ENCODE measurements around the gene CTRB2.
"Not testable (repeated sequence)": the region's sequence is repeated elsewhere in the genome, so short reads cannot be mapped to it uniquely, and the experiment has no call there.

CTRB2 gene

DNA sequence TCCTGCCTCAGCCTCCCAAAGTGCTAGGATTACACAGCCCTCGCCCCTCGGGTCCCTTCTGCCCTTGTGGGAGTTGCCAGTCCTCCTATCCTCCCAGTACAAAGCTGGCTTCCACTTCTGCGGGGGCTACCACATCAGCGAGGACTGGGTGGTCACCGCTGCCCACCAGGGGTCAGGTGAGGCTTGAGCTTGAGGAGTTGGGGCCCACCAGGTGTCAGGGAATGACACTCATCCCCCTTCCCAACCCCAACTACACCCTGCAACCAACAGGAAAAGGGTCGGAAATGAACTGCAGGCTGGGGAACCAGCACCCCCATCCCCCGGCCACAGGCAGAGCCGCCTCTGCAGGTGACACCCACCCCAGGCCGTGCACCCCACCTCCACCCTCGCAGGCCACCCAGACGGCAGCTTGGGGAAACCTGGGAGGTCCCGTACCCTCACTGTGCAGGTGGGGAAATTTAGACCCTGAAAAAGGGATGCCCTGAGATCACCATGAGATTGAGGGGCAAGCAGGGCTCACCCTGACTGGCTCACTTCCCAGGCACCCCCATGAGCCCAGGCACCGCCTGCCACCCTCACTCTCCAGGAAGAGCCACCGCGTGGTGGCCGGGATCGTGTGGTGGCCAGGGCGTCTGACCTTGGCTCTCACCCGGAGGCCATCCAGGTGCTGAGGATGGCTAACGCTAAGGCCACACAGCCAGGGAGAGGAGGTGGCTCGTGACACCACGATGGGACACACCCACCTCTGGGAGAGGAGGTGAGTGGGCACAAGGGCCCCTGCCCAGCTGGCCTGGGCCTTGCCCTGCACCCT, 19.8 kb upstream of the CTRB2 start:
- no peak for DNase-seq

DNA sequence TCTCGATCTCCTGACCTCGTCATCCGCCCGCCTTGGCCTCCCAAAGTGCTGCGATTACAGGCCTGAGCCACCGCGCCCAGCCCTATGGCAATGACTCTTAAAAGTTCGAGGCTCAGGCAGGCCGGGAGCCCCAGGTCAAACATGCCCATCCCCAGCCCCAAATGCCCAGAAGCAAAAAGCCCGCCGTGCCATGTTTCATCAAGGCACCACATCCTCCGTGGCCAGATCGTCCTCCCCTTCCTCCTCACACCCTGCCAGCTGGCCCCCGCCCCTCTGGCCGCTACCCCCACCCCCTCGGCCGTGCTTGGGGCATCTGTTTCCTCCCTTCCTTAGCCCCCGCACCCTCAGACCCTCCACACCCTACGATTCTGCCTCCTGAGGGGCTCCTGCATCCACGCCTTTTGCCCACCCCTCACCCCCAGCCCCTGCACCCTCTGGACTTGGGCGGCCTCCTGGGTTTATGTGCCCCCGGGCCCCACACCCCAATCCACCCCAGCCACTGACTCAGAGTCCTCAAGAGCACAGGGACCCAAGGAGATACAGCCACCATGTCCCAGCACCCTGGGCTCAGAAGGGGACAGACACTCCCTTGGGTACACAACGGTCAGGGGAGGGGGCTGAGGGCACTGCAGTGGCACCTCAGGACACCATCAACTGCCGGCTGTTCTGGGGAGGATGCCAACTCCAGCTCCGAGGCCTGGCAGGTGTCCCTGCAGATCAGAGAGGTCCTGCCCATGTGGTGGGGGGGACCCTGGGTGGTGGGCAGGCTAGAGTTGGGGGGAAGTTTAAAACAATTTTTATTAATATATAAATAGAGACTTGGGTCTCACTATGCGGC, 18.9 kb upstream of the CTRB2 start:
- Mint-ChIP-seq H3K4me1 (no peaks in the 10 kb centered on the region), H3K36me3 (no peaks in the 10 kb centered on the region), H3K4me3 (no peak overlapping the region), H3K27ac (no peak overlapping the region), H3K27me3 (peaks cover 14% of the 10 kb centered on the region), H3K9me3 (no peaks in the 10 kb centered on the region)
- CTCF ChIA-PET = no interaction called here
- DNase-seq = no peak

More for the DNA sequence above, 19.8 kb upstream of the CTRB2 start:
- CTCF ChIA-PET = interaction anchor here (0.6 kb wide), 1 partner anchor 159 kb away, joined by 3 read pairs; no protein-coding TSS in a partner anchor
- Mint-ChIP-seq H3K4me1 (no peaks in the 10 kb centered on the region), H3K36me3 (no peaks in the 10 kb centered on the region), H3K9me3 (no peaks in the 10 kb centered on the region), H3K27ac (no peak overlapping the region), H3K4me3 (no peak overlapping the region), H3K27me3 (peaks cover 14% of the 10 kb centered on the region)

DNA sequence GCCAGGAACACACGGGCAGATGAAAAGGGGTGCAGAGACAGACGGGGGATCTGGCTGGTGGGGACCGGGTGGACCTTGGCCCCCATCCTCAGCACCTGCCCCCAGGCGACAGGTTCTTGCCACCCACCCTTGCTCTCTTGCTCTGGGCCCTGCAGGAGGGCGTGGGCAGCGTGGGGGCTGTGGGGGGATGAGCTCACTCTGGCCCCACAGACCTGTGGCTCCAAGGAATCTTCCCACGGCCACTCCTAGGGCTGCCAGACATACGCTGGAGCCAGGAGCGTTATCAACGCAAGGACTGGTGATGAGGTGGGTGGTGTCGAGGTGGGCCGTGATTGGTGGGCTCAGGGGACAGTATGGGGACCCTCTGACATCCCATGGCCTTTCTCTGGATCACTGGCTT, 18.1 kb upstream of the CTRB2 start:
- no peak for DNase-seq
- H3K4me3 Mint-ChIP-seq = no peak overlapping the region
- H3K36me3 Mint-ChIP-seq = no peaks in the 10 kb centered on the region
- H3K27me3 Mint-ChIP-seq = peaks cover 10% of the 10 kb centered on the region
- no peak overlapping the region for H3K27ac Mint-ChIP-seq
- H3K4me1 Mint-ChIP-seq = peaks cover 3% of the 10 kb centered on the region
- no peaks in the 10 kb centered on the region for H3K9me3 Mint-ChIP-seq
- CTCF ChIA-PET = no interaction called here

DNA sequence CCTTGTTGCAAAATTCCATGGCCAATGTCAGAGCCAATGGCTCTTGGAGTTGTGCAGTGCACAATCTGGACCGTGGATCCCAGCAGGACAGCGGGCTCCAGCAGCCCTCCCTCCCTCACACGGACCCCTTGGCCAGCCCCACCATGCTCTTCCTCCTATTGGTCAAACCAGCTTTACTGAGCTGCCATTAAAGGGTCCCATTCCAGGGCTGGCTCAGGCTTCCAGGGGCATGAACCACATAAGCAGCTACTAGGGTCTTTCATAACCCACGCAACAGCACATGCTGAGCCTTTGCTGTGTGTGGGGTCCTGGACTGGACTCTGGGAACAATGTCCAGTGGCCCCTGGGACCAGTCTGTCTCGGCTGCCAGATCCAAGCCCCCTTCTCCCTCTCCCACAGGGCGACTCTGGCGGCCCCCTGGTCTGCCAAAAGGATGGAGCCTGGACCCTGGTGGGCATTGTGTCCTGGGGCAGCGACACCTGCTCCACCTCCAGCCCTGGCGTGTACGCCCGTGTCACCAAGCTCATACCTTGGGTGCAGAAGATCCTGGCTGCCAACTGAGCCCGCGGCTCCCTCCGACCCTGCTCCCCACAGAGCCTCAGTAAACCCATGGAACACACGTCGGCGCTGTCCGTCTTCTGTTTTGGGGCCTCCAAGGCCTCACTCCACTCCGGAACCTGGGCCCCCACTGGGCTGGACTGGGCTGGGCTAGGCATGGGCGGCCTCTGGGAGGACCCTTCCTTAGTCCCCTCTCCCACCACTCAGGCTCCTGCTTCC, 17.5 kb upstream of the CTRB2 start:
- no peak overlapping the region for H3K27ac Mint-ChIP-seq
- H3K4me1 Mint-ChIP-seq = peaks cover 8% of the 10 kb centered on the region
- no peaks in the 10 kb centered on the region for H3K36me3 Mint-ChIP-seq
- peaks cover 10% of the 10 kb centered on the region for H3K27me3 Mint-ChIP-seq
- H3K4me3 Mint-ChIP-seq = no peak overlapping the region
- H3K9me3 Mint-ChIP-seq = no peaks in the 10 kb centered on the region
- DNase-seq = no peak
- CTCF ChIA-PET = no interaction called here

DNA sequence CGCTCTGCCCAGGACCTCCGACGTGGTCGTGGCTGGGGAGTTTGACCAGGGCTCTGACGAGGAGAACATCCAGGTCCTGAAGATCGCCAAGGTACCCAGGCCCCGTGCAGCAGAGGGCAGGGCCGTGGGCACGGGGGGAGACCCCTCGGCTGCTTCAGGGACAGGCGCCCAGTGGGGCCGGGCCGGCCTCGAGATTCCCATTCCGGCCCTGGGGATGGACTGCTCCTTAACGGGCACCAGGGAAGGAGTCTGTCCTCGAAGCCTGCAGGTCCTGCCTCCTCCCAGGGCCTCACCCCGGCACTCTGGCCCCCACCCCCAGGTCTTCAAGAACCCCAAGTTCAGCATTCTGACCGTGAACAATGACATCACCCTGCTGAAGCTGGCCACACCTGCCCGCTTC, 16.2 kb upstream of the CTRB2 start:
- H3K36me3 Mint-ChIP-seq, CTCF ChIA-PET, H3K27me3 Mint-ChIP-seq, H3K4me3 Mint-ChIP-seq, DNase-seq, H3K9me3 Mint-ChIP-seq, H3K27ac Mint-ChIP-seq: not testable (repeated sequence)
- H3K4me1 Mint-ChIP-seq = peaks cover 14% of the 10 kb centered on the region

DNA sequence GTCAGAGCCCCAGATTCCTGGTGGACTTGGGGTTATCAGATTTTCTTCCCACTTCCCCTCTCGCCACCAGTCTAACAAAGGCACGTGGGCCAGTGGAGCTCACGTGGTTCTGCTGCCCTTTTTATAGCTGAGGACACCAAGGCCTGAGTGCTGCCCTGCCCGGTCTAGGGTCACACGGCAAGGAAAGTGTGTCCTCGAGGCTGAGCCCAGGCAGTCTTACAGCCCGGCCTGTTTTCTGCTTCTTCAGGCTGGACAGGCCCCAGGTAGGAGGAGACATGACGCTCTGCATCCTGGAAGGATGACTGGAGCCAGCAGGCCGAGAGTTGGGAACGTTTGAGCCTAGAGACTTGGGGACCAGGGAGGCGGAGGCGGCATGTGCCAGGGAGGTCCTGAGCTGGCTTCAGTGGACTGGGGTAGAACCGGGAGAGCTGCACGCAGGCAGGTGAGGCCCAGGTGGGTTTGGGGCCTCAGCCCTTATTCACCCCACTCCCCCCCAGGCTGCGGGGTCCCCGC, 15.4 kb upstream of the CTRB2 start:
- peaks cover 14% of the 10 kb centered on the region for H3K4me1 Mint-ChIP-seq
- H3K4me3 Mint-ChIP-seq = no peak overlapping the region
- CTCF ChIA-PET = no interaction called here
- DNase-seq = no peak
- H3K36me3 Mint-ChIP-seq = no peaks in the 10 kb centered on the region
- peaks cover 7% of the 10 kb centered on the region for H3K27me3 Mint-ChIP-seq
- H3K9me3 Mint-ChIP-seq = no peaks in the 10 kb centered on the region
- H3K27ac Mint-ChIP-seq = no peak overlapping the region

DNA sequence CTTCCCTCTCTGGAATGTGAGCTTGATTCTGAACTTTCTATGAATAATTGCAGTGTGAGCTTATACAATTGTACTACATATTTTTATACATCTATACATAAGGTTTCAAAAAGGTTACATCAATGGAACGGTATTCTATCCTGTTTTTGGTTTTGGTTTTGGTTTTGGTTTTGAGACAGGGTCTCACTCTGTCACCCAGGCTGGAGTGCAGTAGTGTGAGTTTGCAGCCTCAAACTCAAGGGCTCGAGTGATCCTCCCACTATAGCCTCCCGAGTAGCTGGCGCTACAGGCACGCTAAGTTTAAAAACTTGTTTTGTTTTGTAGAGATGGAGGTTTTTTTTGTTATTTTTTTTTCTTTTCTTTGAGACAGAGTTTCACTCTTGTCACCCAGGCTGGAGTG, 12.9 kb upstream of the CTRB2 start:
- Mint-ChIP-seq H3K9me3 (no peaks in the 10 kb centered on the region), H3K4me3 (peak overlapping the region; percentile 72), H3K27me3 (peaks cover 5% of the 10 kb centered on the region), H3K4me1 (peaks cover 14% of the 10 kb centered on the region), H3K27ac (peak overlapping the region; percentile 93), H3K36me3 (no peaks in the 10 kb centered on the region)
- CTCF ChIA-PET = interaction anchor here (0.7 to 3.7 kb wide), 4 partner anchors 20 to 245 kb away, joined by 3 to 31 read pairs (median 4); partner anchors contain the start of gene TMEM170A
- peak; percentile 59 for DNase-seq

DNA sequence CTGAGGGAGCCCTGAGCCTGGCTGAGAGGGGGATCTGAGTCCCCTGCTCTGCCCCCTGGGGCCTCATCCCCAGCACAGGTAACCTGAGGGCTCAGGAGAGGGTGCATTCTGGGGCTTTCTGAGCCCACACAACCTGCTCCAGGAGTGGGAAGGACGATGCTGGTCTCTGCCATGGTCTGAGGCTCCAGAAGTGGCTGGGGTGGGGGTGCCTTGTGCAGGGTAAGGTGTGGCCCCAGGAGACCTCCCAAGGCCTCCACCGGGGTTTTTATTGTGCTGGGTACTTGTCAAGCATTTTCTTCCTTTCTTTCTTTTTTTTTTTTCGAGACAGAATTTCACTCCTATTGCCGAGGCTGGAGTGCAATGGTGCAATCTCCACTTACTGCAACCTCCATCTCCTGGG, 12.1 kb upstream of the CTRB2 start:
- peaks cover 14% of the 10 kb centered on the region for H3K4me1 Mint-ChIP-seq
- H3K4me3 Mint-ChIP-seq = no peak overlapping the region
- no peaks in the 10 kb centered on the region for H3K36me3 Mint-ChIP-seq
- H3K27ac Mint-ChIP-seq = peak overlapping the region; percentile 93
- no peak for DNase-seq
- no peaks in the 10 kb centered on the region for H3K9me3 Mint-ChIP-seq
- H3K27me3 Mint-ChIP-seq = peaks cover under 1% of the 10 kb centered on the region
- CTCF ChIA-PET = interaction anchor here (1.8 to 3.7 kb wide), 2 partner anchors 19 to 246 kb away, joined by 4 to 31 read pairs; partner anchors contain the start of gene TMEM170A

DNA sequence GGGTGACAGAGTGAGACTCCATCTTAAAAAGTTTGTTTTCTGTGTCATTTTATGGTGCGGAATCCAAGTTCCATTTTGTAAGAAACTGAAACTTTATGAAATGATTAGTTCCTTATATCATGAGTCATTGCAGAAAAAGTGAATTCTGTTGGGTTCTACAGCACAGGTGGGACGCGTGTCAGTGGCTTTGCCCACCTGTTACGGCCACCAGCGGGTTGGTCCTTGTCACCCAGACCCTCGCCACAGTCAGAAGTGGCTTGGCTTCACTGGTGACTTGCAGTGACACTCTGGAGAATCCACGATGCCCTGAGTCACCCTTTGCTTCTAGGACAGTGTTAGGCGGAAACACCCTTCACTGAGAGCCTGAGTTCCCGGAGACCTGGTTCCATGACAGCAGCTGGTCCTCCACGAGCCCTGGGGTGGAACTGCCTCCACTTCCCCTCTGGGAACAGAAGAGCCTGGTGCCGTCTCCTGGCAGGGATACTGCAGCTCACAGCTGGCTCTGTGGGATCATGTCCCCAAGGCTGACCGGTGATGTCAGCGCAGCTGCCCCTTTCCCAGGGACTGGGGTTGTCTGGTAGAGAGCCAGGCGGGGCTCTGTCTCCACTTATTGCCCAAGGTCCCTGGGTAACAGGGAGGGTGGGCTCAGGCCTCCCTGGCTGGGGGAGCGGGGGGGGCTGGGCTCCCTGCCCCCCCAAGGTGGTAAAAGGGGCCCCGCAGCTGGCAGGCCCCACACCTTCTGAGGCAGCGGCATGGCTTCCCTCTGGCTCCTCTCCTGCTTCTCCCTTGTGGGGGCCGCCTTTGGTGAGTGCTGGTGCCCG, 11.5 kb upstream of the CTRB2 start, which contains the start of gene CTRB1:
Gene CTRB1 (plus strand): TSS at position 733 of the 821 bp plus-strand sequence. CDS start 20 bp downstream, at position 753.
- CTCF ChIA-PET = interaction anchor here (1.4 to 3.7 kb wide), 2 partner anchors 15 to 19 kb away, joined by 4 to 31 read pairs; no protein-coding TSS in a partner anchor
- Mint-ChIP-seq H3K4me1 (peaks cover 14% of the 10 kb centered on the region), H3K27ac (peak within 1 kb of the TSS; percentile 93), H3K27me3 (peaks cover 1% of the 10 kb centered on the region), H3K4me3 (peak within 1 kb of the TSS; percentile 72), H3K36me3 (no peaks in the 10 kb centered on the region), H3K9me3 (no peaks in the 10 kb centered on the region)
- DNase-seq = no peak

DNA sequence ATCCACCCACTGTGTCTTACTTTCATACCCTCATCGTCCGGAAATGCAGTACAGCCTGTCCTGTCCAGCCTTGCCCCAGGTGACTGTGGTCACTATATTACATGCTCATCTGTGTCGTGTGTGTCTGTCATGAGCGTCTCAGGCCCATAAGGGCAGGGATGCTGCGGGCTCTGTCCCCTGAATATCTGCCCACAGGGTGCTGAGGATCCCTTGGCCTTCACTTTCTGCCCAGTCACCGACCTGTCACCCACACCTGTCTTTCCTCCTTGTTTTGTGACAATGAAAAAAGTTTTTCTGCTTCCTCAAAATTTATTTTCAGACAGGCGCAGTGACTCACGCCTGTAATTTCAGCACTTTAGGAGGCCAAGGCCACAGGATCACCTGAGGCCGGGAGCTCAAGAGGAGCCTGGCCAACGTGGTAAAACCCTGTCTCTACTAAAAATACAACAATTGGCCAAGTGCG, 10.5 kb upstream of the CTRB2 start:
- Mint-ChIP-seq H3K4me1 (peaks cover 14% of the 10 kb centered on the region), H3K27ac (no peak overlapping the region), H3K4me3 (no peak overlapping the region), H3K9me3 (no peaks in the 10 kb centered on the region), H3K27me3 (peaks cover 6% of the 10 kb centered on the region), H3K36me3 (no peaks in the 10 kb centered on the region)
- CTCF ChIA-PET = interaction anchor here (1.4 kb wide), 1 partner anchor 16 kb away, joined by 4 read pairs; no protein-coding TSS in a partner anchor
- DNase-seq = no peak

DNA sequence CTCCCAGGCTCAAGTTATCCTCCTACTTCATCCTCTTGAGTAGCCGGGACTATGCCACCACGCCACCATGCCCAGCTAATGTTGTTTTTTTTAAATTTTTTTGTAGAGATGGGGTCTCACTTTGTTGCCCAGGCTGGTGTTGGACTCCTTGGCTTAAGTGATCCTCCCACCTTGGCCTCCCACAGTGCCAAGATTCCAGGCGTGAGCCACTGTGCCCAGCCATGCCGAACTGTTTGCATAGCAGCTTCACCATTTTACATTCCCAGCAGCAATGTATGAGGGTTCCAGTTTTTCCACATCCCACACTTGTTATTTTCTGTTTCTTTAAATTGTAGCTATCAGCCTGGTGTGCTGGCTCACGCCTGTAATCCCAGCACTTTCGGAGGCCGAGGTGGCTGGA, 9.6 kb upstream of the CTRB2 start:
- no peak overlapping the region for H3K27ac Mint-ChIP-seq
- H3K4me1 Mint-ChIP-seq = peaks cover 14% of the 10 kb centered on the region
- CTCF ChIA-PET = interaction anchor here (1.1 kb wide), 1 partner anchor 17 kb away, joined by 4 read pairs; no protein-coding TSS in a partner anchor
- H3K36me3 Mint-ChIP-seq = no peaks in the 10 kb centered on the region
- peaks cover 9% of the 10 kb centered on the region for H3K27me3 Mint-ChIP-seq
- H3K4me3 Mint-ChIP-seq = no peak overlapping the region
- no peaks in the 10 kb centered on the region for H3K9me3 Mint-ChIP-seq
- no peak for DNase-seq

DNA sequence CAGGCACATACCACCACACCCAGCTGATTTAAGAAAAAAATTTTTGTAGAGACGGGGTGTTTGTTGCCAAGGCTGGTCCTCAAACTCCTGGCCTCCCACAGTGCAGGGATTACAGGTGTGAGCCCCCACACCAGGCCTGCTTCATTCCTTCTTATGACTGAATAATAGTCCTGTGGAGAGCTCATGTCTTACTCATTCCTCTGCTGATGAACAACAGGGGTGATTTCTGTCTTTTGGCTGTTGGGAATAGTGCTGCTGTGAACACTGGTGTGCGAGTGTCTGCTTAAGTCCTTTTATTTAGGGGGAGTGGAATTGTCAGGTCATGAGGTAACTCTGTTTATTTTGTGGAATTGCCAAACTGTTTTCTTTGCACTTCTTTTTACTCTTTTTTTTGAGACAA, 9.2 kb upstream of the CTRB2 start:
- H3K4me1 Mint-ChIP-seq = peaks cover 14% of the 10 kb centered on the region
- no peak overlapping the region for H3K27ac Mint-ChIP-seq
- H3K9me3 Mint-ChIP-seq = no peaks in the 10 kb centered on the region
- no peak for DNase-seq
- CTCF ChIA-PET = interaction anchor here (1.1 kb wide), 1 partner anchor 17 kb away, joined by 4 read pairs; no protein-coding TSS in a partner anchor
- no peak overlapping the region for H3K4me3 Mint-ChIP-seq
- no peaks in the 10 kb centered on the region for H3K36me3 Mint-ChIP-seq
- peaks cover 9% of the 10 kb centered on the region for H3K27me3 Mint-ChIP-seq

DNA sequence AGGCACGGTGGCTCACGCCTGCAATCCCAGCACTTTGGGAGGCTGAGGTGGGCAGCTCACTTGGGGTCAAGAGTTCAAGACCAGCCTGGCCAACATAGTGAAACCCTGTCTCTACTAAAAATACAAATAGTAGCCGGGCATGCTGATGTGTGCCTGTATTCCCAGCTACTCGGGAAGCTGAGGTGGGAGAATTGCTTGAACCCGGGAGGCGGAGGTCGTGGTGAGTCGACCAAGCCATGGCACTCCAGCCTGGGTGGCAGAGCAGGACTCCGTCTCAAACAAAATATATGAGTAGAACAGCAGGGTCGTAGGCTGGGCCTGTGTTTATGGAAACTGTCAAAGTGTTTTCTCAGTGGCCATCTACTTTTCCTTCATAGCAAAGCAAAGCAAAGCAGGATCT, 4.3 kb upstream of the CTRB2 start:
- H3K27me3 Mint-ChIP-seq, H3K27ac Mint-ChIP-seq, H3K9me3 Mint-ChIP-seq, H3K4me1 Mint-ChIP-seq, H3K4me3 Mint-ChIP-seq, DNase-seq, H3K36me3 Mint-ChIP-seq: not testable (repeated sequence)
- CTCF ChIA-PET = interaction anchor here (1.2 kb wide), 1 partner anchor 11 kb away, joined by 4 read pairs; no protein-coding TSS in a partner anchor
